GM19397 (cell line): ENCODE data around the gene PREX1.

Experiments used
- ATAC-seq: cut with Tn5 transposase; IDR thresholded peaks from one replicate; pipeline ENCODE4 v1.9.1; 2021; ENCODE audit warnings: mild to moderate bottlenecking, moderate library complexity; ENCODE audit not compliant: unreplicated experiment

The PREX1 gene

DNA sequence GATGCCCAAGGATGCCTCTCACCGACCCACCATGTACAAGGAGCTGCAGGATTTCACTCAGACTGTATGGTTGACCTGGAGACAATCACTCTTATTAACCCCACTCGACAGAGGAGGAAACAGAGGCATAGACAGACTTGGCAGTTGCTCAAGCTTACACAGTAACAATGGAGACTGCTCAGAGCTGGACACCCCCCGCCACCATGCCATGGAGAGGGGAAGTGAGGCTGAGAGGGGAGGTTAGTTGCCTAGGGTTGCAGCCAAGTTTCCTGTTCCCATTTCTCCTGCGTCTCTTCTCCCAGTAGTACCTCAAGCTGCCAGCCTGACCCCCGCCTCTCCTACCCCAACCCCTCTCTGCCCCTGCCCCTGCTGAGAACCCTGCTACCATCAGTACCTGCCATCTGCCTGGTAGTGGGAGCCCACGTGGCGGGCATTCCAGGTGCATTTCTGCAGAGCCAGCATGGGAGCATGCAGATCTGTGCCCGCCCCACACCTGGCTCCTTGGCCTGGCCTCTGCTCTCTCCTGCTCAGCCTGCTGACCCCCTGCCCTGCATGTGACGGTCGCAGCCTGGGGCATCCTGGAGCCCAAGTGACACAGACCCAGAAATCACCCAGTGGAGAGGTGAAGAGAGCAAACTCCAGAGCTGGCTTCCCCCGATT, 157.7 kb downstream of the PREX1 start:
- ATAC-seq = no peak

DNA sequence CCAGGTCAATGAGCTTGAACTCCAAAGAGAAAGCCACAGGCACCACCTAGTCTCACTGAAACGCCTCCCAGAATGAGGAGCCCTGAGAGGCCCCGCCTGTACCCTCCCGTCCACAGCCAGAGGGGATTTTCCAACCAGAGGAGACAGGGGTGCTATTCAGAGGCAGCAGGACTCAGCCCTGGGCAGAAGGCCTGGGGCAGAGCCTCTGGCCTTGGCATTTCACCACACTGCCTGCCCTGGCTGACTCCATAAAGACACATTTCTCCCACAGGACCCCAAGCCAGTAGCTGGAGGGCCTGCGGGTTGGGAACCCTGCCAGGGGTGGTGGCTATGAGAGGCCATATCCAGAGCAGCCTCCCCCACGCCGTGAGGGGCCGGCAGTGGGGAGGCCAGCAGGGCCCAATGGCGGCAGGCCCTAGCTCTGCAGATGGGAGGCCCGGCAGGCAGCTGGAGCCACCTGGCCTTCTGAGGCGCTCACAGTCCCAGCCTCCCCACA, 159.3 kb downstream of the PREX1 start:
- ATAC-seq = no peak

DNA sequence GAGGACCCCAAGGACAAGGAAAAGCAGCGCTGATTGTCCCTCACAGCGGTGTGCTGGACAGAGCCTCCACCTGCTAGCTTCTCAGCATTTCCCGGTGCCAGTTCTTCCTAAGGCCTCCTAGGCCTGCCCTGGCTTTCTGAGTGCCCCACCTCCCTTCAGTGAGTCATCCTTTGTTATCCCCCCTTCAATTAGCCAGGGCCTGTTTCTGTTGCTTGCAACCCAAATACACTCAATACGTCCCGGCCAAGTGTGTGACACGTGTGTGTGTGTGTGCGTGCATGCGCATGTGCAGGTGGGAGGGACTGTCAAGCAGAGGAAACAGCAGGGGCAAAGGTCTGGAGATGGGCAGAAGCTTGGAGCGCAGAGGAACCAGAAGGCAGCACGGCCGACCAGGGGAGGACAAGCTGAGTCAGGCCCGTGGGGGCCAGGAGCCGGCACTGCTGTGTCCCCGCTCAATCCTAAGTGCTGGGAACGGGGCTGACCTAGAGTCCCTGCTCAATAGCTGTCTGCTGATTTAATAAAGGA, 159.8 kb downstream of the PREX1 start:
- ATAC-seq = no peak

DNA sequence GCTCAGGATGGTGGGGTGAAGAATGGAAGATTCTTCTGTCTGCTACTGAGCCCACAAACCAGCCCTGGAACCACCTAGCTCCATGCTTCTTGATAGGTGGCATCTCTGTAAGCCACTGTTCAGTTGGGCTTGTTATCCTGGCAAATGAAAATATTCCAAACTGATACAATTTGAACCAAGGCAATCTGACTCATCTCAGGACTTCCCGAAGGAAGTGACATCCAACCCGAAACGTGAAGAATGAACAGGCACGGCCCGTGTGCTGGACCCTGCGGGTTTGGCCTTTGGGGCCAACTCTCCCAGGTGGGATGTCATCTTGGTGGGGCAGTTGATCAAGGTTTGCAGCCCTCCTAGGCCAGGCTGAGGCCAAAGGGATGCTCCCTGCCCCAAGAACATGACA, 160.3 kb downstream of the PREX1 start:
- no peak for ATAC-seq

DNA sequence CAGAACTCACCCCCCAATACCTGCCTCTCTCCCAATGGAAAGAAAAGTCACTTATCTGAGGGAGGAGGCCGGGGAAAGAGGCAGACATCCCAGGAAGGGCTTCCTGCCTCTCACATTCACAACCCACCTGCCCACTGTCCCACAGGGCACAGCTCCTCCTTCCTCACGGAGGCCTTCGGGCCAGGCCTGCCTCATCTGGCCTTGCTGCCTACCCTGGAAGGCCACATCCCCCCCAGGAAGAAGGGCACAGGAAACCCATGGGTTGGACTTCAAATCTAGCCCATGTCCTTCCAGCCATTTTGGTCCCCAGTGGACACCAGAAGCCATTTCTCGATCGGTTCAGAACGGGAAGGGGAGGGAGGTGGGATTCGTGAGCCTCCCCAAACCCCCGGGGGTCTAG, 162.0 kb downstream of the PREX1 start:
- no peak for ATAC-seq

DNA sequence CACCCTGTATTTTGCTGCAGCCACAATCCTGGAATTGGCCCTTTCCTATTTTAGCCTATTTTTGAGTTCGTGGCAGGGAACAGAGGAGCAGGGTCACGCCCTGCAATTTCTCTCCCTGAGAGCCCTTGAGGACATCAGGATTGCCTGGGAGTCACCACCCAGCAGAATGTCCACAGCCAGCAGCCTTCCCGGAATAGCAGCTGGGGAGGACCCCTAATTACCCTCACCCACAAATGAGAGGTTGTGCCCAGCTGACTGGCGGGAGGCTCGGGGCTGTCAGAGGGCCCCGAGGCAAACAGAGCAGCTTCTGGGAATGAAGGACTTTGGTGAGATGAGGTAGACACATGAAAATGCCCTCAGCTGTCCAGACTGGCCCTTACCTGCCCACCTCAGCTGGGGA, 165.1 kb downstream of the PREX1 start:
- ATAC-seq = no peak

DNA sequence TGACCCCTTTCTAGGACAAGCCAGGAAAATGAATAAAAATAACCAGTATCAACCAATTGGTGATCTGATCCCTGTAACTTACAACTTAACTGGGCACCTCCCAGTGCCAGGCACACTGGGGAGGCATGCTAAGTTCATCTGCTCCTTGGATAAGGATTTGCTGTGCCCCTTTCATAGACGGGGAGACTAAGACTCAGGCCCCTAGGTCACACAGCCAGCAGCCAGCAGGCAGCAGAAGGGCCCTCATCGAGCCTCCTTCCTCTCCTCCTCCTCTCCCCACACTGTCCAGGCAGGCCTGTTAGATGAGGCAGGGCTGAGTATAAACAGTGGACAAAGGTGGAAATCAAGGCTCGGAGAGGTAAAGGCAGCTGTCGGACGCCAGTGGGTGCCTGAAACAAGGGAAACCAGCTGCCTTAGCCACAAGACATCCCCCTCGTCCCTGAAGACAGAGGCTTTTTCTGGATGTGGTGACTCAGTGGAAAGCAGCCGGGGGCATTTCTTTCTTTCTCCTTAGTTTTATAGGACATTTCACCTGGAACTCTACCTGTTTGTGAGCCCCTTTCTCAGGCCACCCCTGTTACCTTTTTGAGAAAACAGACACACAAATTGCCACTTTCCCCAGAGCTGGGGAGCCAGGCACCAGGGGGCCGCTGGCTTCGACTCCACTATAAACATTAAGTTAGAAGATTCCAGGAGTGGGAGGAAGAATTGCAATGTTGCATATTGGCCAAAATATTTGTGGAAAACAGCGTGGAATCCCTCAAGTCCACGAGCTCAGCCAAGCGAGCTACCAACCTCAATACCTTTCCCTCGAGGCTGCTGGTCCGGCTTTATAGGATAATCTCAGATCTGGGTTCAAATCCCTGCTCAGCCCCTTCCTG, 166.0 kb downstream of the PREX1 start:
- ATAC-seq = no peak

DNA sequence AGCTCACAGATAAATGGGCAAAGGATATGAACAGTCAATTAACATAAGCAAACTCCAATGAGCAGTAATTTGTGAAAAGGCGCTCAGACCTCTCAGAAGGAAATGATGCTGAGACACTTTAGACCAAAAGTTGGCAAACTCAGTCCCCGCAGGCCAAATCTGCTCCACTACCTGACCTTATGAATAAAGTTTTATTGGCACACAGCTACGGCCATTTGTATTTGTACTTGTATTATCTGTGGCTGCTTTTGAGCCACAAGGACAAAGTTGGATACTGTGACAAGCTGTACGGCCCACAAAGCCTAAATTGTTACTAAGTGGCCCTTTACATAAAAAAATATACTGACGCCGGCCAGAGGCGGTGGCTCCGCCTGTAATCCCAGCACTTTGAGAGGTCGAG, 167.0 kb downstream of the PREX1 start:
- no peak for ATAC-seq

DNA sequence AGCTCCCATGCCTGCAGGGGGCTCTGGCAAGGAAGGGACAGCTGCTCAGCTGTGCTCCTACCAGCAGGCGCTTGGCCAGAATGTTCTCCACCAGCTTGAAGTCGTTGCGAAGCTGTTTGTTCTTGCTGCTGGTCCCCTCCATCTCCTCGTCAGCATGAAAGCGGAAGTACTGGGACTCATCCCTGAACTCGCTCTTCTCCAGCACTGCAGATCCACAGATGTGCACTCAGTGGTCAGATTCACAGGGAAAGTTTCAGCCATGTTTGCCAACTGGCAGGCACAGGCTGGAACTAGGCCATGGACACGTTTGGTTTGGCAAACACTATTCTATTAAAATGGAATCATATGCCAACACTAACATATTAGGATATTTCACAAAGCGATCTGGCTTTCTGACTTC, 167.9 kb downstream of the PREX1 start:
- ATAC-seq = no peak

DNA sequence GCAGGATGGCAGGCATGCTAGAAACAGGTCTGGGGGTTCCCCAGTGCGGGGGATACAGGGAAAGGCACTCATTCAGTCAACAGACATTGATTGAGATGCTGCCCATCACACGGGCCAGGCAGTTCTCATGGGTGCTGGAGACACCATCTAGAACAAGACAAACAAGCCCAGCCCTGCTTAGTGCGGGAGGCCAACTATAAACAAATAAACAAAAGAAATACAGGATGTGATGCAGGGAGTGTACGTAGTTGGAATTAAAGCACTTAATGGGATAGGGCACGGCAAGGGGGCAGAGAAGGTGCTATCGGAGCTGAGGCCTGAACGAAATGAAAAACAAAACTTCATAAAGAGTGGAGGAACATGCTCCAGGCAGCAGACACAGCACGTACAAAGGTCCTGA, 169.3 kb downstream of the PREX1 start:
- no peak for ATAC-seq

DNA sequence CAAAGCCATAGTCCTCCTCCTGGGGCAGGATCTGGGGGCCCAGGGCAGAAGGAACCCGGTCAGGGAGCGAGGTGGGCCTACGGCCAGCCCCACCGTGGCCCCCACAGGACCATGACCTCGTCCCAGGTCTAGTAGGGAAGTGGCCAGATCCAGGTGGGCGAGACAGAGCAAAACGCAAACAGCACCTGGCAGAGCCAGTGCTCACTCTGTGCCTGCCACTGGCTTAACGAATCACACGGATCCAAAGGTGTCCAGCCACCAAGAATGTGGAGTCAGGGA, 169.7 kb downstream of the PREX1 start:
- ATAC-seq = no peak

DNA sequence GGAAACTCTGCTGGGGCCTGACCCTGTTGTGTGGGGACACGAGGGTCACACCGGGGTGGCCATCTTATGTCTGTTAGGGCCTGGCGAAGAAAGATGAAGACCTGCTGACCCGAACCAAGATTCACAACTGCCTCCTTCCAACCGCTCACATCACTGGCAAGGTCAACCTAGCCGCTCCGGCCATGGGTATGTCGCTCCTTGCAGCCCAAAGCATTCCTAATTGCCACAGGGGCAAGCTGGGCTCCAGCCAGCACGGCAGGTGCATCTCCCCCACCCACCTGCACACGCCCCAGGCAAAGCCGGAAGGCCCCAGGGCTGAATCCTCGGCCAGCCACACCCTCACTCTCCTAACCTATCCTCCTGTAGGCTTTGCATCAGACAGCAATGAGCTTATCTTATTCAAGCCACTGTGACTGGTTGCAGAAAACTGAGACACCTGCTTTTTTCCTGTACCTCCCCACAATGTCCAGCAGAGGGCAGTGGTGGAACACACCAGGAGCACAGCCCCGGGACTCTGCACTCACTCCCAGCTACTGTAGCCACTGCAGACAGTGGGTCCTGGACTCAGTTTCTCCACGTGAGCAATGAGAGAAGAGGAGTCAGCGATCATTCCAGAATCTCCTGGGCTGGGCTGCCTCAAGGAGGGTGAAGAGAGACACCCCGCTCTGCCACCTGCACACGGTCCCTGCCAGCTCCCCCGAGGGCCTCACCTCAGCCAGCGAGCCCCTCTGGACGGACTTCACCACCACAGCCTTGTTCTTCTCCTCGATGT, 170.2 kb downstream of the PREX1 start:
- ATAC-seq = no peak

DNA sequence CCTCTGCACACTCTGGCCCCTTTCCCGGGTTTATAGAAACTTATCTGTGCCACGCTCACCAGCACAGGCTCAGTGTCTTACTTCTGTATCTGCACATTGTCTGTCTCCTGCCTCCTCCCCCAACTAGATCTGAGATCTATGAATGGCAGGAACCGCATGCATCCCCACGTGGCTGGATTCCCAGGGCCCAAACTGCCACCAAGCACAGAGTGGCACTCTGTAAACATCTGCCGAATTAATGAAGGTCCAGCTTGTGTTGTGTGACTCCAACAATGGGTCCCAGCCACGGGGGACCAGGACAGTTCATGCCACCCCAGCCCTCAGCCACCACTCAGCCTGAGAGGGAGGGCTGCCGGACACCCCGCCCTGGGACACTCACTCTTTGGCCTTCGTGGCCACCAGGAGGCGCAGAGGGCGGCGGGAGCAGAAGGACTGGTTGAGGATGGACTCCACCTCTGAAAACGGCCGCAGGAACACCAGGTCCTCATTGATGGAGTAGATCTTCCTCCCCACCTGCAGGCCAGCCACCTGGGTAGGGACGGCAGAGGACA, 171.1 kb downstream of the PREX1 start:
- no peak for ATAC-seq

DNA sequence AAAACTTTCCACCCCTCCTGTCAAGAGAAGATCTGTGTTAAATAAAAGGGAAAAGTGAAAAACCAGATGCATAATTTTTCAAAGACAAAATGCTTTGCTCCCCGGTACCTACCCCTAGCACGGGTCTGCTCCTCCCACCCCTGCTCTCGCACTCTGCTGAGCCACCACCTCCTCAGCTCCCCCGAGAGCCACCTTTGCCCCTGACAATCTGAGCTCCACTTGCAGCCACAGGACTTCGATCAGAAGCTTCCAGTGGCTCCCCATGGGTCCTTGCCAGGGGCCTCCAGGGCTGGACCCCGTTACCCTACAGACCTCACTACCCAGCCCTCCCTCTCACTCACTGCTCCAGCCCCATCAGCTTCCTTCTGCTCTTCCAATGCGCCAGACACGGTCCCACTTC, 171.7 kb downstream of the PREX1 start:
- no peak for ATAC-seq

DNA sequence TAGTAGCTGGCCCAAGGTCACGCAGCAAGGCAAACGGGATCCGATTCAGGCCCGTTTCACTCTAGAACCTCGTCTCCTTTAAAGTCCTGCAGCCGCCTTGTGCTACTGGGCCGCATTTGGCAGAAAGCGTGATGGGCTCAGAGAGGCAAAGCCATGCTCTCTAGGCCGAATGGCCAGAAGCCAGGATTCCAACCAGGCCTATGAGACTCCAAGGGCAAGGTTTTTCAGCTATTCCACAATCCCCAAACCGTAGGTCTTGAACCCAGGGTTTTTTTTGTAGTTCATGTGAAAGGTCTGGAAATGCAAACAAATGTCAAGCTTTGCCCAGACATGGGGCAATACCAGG, 174.1 kb downstream of the PREX1 start:
- no peak for ATAC-seq

DNA sequence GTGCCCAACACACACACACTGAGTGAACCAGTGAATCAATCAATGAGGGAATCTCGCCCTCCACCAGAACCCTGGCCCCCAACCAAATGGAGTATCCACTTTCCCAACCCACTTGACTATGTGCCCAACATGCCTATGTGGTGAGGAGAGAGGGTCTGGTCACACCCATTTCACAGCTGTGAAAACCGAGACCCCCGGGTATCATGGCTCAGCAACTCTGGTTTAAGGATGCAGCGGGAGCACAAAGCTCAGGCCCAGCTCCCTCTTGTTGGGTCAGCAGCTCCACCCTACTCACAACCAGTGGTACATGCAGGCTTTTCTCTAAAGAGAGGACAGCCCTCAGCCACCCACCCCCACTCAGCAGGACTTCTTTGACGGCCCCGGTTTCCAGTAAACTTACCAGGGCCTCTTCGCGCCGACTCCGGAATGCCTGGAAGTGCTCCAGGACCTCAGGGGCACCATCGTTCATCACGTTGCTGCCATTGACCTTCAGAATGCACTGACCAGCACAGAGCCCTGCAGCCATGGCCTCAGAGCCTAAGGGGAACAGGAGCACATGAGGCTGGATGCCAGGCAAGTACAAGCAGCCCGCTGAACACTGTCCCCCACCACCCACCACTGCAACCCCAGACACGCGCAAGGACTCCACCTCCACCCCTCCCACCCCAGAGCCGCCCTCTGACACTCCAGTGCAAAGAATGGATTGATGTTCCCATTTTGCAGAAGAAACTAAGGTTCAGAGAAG, 174.7 kb downstream of the PREX1 start:
- no peak for ATAC-seq

DNA sequence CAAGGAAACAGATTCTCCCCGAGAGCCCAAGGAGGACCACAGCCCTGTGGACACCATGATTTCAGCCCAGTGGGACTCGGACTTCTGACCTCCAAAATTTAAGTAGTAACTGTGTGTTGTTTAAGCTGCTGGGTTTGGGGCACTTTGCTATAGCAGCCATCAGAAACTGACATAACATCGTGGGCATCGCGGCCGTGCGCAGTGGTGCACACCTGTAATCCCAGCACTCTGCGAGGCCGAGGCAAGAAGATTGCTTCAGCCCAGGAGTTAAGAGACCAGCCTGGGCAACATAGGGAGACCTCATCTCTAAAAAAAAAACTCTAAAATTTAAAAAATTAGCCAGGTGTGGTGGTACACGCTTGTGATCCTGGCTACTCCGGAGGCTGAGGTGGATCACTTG, 175.8 kb downstream of the PREX1 start:
- no peak for ATAC-seq

DNA sequence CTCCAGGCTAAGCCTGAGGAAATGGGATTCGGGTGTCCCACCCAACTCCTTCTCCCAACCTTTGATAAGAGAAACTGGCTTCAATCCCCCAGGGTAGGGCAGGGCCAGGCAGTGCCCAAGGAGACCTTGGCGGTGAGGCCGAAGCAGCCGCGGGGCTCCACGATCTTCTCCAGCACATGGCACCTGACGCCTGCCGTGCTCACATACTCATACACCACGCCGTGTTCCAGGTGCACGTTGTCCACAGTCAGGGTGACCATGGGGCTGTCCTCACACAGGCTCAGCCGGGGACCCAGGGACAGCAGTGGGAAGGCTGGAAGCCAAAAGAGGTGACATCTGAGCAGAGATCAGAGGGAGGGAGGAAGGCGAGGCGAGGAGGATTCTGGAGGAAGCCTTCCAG, 176.5 kb downstream of the PREX1 start:
- ATAC-seq = no peak

DNA sequence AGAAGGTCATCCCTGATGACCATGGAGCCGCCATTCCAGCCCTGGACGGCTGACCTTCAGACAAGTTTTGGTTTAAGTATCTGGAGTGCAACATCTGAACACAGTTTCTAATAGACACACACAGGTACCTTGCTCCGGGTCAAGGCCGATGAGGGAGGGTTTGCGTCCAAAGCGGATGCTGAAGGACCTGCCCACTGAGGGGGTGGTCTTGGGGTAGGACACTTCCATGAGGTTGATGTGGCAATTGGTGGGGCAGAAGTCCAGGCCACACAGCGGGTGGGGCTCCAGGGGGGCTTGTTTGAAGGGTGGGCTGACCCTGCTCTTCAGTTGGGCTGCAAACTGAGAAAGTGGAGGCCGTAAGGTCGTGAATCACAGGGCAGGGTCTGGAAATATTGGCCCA, 177.9 kb downstream of the PREX1 start:
- ATAC-seq = no peak

DNA sequence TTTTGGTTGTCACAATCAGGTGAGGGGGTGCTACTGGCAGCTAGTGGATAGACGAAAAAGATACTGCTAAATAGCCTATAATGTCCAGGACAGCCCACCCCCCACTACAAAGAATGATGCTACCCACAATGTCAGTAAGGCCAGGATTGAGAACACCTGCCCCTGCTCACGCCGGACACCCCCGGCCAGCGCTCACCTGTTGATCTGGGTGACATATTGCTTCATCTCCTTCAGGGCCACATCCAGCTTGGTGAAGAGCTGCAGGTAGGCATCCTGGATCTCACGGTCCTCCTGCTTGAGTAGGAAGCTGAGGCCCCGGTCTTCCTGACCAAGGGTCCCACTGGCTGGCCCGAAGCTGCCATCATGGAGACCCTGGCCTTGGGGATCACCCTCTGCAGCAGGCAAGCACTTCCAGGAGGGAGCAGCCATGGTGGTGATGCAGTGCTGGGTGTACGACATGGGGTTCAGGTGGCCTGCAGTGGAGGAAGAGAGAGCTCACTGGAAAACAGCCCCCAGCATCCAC, 178.6 kb downstream of the PREX1 start:
- ATAC-seq = no peak
